GM21723 (cell line): ENCODE measurements around the gene DMRTC2.
A peak's percentile ranks its signal among the peaks of the same experiment; 100 is the strongest.
"Not testable (repeated sequence)": the region's sequence is repeated elsewhere in the genome, so short reads cannot be mapped to it uniquely, and the experiment has no call there.

ENCODE experiments used
- ATAC-seq: cut with Tn5 transposase; IDR thresholded peaks from one replicate; pipeline ENCODE4 v1.9.1; 2021; ENCODE audit warnings: mild to moderate bottlenecking, moderate library complexity; ENCODE audit not compliant: unreplicated experiment

DMRTC2 gene

DNA sequence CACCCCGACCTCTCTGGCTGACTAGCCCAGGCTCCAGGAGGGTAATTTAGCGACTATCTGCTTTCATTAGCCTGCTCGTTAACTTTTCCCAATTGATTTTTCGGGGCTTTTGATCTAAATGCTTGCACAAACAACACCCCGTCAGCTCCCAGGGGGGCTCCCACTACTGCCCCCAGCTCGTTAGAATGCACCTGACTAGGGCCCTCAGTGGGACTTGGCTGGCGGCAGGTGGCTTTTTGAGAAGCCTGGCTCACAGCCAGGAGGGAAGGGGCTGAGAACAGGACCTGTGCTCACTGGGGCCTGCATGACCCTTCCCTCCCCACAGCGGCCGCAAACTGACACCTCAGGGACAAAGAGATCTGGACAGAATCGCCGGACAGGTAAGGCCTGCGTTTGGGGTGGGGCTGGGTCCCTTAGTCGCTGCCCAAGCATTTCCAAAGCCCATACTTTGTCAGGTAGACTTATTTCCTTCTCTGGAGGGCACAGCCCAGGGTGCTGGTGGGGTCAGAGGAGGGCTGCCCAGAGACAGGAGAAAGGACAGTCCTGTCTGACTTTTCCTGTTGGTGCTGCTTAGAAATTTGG, 24.6 kb downstream of the DMRTC2 start:
- no peak for ATAC-seq

DNA sequence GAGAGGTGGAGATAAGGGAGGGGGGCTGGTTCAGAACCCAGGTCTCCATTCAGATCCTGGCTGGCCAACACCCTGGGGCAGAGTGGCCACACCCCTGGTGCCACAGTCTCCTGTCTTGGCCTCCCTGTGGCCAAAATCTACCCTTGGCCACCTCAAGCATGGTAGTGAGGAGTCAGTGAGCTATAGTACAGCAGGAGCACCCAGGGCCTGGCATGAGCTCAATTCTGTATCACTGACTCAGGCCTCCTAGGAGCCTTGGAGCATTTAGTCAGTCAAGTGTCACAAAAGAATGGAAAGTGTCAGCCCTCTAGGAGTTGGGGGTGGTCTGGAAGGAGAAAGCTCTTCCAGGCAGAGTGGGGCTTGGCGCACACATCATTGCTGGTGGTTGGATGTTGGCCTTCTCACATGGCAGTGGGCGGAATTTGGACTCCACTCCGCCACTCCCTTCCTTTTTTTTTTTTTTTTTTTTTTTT, 25.6 kb downstream of the DMRTC2 start:
- no peak for ATAC-seq

DNA sequence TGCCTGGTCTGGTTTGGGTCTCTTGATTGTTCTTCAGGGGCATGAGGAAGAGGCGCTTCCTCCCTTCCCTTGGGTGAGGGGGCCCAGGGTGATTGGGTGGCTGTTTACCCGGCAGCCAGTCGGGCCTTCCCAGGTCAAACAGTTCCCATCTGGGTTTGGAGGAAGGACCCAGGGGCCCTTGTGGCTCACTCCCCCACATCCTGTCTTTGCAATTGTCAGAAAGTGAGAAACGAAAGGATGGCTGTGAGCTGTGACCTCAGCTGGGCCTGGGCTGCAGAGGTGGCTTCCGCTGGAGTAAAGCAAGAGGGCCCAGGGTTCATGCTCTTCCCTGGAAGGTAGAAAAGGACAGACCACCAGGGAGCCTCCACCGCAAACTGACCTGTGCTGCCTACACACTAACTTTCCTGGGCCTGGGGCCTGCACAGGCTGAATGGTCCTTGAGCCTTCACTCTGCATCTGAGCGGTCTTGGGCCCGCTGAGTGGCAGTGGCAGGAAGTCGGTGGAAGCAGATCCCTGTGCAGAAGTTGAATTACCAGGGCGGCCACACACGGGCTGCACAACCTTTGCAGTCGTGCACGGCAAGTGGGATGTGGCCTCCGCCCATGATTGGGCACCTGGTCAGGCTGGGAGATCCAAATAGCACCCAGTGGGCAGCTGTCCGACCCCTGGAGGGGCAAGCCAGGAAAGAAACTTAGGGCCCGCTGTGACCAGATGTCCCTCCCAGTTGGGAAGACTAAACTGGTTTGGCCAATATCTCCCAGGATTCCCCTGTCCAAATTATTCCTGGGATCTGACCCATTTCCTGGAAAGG, 26.9 kb downstream of the DMRTC2 start:
- peak; percentile 50 for ATAC-seq

DNA sequence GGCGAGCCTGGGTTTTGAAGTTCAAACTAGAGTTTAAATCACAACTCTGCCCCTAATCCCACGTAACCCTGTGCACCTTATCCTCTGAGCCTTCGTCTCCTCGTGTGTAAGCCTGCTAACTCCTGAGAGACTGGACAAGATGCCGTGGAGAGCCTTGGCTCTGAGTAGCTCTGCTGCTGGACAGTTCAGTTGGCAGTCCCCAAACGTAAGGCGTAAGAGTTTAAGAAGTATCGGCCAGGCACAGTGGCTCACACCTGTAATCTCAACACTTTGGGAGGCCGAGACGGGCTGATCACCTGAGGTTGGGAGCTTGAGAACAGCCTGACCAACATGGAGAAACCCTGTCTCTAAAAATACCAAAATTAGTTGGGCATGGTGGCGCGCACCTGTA, 27.5 kb downstream of the DMRTC2 start:
- ATAC-seq, result no peak

DNA sequence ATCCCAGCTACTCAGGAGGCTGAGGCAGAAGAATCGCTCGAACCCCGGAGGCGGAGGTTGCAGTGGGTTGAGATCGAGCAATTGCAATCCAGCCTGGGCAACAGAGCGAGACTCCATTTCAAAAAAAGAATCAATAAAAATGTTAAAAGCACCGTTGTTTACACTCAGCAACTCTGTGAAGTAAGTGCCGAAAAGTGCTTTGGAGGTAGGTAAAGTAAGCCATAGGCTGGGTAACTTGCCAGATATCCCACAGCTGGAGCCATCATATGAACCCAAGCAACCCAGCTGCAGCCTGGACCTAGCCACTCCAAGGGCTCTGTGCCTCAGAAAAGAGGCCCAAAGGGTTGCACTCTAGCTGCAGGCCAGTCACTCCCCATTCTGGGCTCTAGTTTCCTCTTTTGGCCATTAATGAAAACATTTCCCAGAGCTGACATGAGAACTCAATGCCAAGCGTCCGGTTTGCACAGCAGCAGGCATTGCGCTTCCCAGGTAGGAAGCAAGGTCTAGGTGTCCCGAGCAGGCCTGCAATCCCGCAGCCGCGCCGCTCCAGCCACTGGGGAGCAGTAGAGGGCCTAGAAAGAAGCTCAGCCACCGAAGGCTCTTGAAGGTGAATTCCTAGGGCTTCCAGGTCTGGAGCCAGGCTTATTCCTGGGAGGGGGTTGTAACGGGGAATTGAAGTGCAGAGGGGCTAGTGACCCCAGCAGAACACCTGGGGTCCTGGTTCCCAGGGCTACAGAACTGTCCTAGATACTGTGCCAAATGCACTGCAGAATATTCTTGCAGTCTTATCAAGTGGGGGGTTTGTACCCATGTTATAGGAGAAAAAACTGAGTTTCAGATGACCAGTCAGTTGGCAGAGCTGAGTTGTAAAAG, 28.2 kb downstream of the DMRTC2 start:
- ATAC-seq, result no peak

DNA sequence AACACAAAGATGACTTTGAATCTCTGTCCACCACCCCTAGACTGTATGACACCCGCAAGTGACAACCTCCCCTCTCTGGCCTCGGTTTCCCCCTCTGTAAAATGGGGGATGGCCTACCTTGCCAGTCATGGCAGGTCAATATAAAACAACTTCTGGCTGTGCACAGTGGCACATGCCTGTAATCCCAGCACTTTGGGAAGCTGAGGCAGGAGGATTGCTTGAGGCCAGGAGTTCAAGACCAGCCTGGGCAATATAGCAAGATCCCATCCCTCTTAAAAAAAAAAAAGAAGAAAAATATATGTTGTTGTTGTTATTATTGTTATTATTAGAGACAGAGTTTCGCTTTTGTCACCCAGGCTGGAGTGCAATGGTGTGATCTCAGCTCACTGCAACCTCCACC, 31.1 kb downstream of the DMRTC2 start:
- ATAC-seq, result not testable (repeated sequence)

DNA sequence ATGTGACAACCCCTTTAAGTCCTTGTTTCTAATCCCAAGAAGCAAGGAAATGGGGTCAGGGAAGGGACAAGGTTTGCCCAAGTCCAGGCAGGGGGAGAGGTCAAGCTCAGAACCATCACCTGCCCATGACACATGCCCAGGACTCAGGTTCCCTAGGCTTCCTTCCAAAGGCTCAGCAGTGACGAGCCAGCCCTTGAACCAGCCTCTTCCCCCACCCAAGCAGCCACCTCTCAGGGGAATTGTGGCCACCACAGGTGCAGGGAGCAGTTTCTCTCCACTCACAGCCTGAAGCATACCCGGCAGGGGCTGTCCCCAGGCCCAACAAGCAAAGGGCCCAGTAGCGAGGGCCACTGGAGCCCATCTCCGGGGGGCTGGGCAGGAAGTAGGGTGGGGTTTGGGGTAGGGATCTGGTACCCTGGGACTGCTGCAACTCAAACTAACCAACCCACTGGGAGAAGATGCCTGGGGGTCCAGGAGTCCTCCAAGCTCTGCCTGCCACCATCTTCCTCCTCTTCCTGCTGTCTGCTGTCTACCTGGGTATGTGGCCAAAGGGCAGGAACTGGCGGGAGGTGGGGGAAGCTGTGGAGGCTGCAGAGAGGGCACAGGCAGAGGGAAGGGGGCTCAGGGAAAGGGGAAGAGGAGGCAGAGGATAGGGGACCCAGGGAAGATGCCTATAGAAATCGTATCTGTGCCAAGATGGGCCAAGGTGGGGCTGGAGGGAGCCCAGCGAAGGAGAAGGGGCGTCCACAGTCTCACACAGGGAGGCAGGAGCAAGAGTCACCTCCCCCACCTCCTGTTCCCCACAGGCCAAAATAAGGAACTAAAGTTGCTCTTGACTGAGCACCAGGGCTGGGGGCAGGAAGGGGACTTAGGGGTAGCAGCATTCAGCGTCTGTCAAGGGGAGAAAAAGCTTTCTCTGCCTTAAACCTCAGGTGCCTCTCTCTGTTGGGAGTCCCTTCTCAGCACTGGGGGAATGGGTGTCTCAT, 32.3 kb downstream of the DMRTC2 start, which contains the start of gene CD79A:
Gene CD79A (plus strand): TSS at position 433 of the 986 bp plus-strand sequence. CDS start 26 bp downstream, at position 459.
- peak; percentile 56 for ATAC-seq

DNA sequence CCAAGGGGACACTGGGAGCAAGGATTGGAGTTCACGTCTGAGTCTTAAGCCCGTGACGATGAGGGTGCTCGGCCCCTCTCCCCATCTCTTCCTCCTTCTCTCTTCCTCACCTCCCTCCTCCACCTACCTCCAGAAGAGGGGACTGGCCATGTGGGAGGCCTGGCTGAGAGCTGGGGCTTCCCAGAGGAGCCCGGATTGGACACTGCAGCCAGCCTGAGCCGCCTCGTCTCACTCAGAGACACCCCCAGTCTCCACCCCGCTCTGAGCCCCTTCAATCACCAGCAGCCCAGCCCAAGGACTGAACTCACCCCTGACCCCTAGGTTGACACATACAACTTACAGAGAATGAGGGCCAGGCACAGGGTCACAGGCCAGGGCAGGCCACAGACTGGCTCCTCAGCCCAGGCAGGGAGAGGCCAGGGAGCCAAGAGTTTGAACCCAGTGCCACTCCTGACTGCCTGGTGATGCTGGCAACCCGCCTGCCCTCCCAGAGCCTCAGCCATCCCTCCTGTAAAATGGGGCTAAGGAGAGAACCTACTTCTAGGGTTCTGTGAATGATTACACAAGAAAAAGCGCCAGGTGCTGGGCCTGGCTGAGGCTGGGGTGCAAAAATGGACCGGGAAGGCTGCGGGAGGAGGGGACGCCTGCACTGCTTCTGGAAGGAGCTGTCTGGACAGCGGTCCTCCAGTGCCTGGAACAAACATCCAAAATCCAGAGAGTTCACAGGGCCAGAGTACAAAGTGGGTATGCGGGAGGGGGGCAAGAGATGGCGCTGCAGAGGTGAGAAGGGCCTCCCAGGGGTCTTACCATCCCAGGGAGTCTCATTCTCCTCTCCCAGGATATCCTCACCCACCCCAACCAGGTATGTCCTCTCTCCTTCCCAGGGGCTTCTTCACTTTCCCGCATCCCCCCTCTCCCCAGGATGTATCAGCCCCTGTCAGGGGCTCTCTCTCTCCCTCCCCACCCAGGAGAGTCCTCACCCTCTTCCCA, 33.4 kb downstream of the DMRTC2 start:
- ATAC-seq, result no peak

DNA sequence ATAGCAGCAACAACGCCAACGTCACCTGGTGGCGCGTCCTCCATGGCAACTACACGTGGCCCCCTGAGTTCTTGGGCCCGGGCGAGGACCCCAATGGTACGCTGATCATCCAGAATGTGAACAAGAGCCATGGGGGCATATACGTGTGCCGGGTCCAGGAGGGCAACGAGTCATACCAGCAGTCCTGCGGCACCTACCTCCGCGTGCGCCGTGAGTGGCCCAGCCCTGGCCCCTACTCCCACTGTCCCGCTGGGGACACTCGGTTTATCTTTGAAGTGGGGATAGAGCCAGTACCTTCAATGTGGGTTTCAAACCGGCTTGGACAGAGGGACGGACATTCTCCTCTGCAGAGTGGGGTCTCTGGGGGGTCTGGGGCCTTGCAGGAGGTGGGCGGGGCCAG, 34.2 kb downstream of the DMRTC2 start:
- ATAC-seq, result no peak

DNA sequence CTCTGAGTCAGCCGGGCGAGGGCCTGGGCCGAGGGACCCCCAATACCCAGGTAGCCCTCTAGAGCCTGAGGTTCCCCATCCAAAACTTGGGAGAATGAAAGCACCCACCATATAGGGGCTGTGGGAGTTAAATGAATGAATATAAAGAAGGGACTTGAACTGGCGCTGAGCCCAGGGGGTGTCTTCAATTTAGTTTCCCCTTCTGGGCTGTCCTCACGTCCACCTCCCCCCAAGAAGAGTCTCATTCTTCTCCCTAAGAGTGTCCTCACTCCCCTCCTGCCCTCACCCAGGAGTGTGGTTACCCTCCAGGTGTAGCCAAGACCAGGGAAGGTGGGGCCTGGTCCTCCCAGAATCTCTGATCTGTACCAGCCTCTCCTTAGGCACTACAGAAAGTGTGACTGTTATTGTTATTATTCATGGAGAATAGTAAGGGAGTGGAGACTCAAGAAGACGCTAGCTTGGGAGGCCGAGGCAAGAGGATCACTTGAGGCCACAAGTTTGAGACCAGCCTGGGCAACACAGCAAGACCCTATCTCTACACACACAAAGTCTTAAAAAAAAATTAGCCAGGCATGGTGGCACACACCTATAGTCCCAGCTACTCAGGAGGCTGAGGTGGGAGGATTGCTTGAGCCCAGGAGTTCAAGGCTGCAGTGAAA, 35.0 kb downstream of the DMRTC2 start:
- ATAC-seq, result no peak

DNA sequence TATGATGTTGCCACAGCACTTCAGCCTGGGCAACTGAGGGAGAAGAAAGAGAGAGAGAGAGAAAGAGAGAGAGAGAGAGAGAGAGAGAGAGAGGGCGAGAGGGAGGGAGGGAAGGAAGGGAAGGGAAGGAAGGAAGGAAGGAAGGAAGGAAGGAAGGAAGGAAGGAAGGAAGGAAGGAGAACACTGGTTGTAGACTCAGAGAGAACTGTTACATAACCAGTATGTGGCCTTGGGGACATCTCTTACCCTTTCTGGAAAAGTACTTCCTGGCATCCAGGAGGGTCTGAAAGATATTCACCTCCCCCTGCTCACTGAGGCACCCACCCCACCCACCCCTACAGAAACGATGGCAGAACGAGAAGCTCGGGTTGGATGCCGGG, 35.5 kb downstream of the DMRTC2 start:
- no peak for ATAC-seq

DNA sequence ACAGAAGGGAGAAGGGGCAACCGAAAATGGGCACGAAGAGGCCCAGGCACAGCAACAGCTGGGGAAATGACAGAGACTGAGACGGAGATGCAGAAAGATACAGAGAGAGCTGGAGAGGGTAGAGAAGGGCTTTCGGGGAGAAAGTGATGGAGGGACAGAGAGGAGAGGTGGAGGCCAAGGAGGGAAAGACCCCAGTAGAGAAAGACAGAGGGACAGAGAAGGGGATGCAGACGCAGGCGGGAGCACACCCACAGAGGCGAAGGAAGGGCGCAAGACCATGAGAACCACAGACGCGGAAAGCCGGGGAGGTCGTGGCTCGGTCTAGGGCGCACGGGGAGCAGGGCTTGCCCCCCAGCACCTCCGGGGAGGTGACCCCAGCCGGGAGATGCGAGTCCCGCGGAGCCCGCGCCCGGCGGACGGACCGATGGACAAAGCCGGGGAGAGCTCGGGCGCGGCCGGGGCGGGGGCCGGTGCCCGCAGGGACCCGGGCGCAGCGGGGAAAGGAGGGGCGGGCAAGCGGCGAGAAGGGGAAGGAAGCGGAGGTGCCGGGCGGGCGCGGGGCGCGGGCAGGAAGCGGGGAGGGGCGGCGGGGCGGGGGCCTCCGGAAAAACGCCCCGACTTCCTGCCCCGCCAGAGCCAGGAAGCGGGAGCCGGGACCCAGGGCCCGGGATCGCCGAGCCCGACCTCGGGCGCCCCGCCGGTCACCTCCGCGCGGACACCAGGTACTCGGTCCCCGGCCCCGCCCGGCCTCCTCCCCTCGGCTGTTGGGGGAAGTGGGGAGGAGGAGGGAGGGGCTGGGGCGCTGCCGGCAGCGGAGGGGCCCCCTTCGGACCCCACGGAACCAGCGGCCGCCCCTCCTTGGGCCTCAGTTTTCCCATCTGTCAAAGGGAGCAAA, 38.0 kb downstream of the DMRTC2 start, which contains the start of gene ARHGEF1:
Gene ARHGEF1 (plus strand): TSS at position 617 of the 895 bp plus-strand sequence. CDS start 4,899 bp downstream, outside the sequence.
- no peak for ATAC-seq

DNA sequence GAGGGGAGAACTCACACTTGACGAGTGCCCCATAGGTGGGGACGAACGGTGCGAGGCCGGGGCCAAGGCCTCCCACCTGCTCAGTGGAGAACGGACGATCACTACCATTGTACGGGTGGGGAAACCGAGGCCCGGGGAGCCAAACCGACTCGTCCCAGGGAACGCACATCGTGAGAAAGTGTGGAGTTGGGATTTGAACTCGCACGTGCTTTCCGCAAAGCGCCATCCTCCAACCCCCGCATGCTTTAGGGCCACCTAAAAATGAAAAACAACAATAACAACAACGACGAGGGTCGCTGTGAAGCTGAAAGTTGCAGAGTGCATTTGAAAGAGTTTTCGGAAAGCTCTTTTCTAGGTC, 38.6 kb downstream of the DMRTC2 start:
- no peak for ATAC-seq

DNA sequence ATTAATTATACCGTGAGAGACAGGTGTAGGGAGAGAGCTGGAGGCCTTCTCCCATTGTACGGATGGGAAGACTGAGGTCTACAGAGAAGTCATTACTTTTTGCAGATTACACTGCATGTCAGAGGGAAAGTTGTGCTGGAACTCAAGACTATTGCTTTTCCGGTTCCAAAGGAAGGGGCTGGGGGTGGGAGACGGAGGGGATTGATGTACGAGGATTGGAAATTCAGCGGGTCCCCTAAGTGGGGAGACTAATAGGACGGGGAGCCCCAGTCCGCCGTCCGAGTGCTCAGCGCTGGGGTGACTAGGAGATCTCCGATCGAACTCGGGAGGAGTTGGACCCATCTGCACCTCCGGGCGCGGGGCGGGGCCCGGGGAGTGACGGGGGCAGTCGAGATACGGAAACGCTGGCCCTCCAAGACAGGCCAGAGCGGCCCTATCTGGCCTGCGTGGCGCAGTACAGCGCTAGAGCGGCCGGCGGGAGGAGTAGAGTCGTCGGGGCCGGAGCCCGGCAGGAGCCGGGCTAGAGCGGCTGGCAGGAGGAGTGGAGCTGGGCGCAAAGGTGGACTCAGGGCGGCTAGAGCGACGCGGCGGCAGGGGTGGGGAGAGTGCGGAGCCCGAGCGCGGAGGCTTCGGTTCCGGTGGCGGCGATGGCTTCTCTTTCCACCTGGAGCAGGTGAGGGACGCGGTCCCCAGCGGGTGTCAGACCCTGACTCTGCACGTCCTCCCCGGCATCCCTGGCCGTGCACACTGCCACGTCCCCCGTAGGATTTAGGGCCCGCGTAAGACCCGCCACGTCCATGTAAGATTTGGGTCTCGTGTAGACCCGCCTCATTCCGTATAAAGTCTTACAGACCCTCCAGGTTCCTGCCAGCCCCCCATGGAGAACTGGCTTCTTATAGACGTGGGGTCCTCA, 39.2 kb downstream of the DMRTC2 start:
- peak; percentile 72 for ATAC-seq

DNA sequence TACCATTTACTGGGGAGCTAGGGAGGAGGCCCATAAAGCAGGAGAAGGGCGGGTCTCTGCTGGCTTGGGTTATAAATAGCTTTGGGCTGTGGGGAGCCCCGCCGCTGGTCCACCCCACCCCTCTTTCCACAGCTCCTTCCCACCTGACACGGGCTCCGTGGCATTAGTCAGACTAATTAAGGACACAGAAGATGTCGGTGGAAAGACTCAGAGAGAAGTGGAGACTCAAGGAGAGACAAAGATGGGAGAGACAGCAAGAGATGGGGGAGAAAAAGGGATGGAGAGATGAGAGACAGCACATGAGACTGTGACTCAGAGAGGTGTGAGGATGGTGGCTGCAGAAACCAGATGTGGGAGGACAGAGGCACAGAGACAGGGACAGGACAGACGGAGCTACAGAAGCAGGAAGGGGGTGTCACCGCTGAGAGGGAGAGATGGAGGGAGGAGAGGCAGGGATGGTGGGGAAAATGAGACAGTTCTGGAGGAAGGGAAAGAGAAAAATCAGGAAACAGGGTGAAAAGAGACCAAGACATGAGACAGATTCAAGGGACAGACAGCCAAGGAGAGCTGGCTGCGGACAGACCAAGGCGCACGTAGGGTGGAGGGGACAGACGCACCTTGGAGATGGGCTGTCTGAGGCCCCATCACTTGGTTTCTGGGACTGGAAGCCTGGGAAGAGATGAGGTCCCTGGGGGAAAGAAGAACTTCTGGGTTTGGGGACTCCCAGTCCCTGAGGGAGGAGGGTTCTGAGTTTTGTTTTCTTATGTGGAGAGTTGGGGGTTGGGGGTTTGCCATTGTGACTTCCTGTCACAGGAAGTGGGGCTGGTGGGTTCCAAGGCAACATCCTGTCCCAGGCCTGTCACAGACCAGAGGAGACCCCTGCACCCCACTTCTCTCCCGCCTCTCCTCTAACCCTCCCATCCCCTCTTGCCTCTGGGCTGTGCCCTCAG, 42.2 kb downstream of the DMRTC2 start:
- ATAC-seq, result no peak
